Measurements from ENCODE around the gene GRB10.
A peak's percentile ranks its signal among the peaks of the same experiment; 100 is the strongest.

The GRB10 gene

GRCh38 chr7:50824882-50825281, 42.2 kb upstream of the GRB10 start:
- TF ChIP-seq CSDC2 (CRISPR knock-in tag; IDR thresholded peaks at IDR 0.05) (no peak), ARNTL (CRISPR knock-in tag; IDR thresholded peaks at IDR 0.05; ENCODE audit: borderline replicate concordance, low read depth) (no peak)
- no peak for ATAC-seq

- no peak for TF ChIP-seq ISL1 (CRISPR knock-in tag; IDR thresholded peaks at IDR 0.05)
- ATAC-seq = no peak
Measured at GRCh38 chr7:50822706-50823105, 40.0 kb upstream of the GRB10 start.

GRCh38 chr7:50822110-50822509, 39.4 kb upstream of the GRB10 start:
- TF ChIP-seq RARB (CRISPR knock-in tag; IDR thresholded peaks at IDR 0.05) (no peak), CREB5 (CRISPR knock-in tag; IDR thresholded peaks at IDR 0.05; ENCODE audit: low read depth) (no peak), ZC3H10 (CRISPR knock-in tag; IDR thresholded peaks at IDR 0.05) (no peak), GLIS3 (CRISPR knock-in tag; IDR thresholded peaks at IDR 0.05) (no peak), OSR1 (CRISPR knock-in tag; IDR thresholded peaks at IDR 0.05) (no peak), ESRRG (CRISPR knock-in tag; IDR thresholded peaks at IDR 0.05) (no peak), PPARA (CRISPR knock-in tag; IDR thresholded peaks at IDR 0.05; ENCODE audit: borderline replicate concordance) (no peak), CSDC2 (CRISPR knock-in tag; IDR thresholded peaks at IDR 0.05) (no peak), ISL1 (CRISPR knock-in tag; IDR thresholded peaks at IDR 0.05) (no peak), POU6F1 (CRISPR knock-in tag; IDR thresholded peaks at IDR 0.05; ENCODE audit: borderline replicate concordance, low read depth) (no peak), ZNF8 (CRISPR knock-in tag; IDR thresholded peaks at IDR 0.05) (no peak), SNAI2 (CRISPR knock-in tag; IDR thresholded peaks at IDR 0.05) (no peak), TOX (CRISPR knock-in tag; IDR thresholded peaks at IDR 0.05; ENCODE audit: borderline replicate concordance) (no peak), TSHZ2 (CRISPR knock-in tag; IDR thresholded peaks at IDR 0.05) (no peak), TCF4 (CRISPR knock-in tag; IDR thresholded peaks at IDR 0.05; ENCODE audit: borderline replicate concordance) (no peak)
- TF ChIP-seq, protein P1, sequence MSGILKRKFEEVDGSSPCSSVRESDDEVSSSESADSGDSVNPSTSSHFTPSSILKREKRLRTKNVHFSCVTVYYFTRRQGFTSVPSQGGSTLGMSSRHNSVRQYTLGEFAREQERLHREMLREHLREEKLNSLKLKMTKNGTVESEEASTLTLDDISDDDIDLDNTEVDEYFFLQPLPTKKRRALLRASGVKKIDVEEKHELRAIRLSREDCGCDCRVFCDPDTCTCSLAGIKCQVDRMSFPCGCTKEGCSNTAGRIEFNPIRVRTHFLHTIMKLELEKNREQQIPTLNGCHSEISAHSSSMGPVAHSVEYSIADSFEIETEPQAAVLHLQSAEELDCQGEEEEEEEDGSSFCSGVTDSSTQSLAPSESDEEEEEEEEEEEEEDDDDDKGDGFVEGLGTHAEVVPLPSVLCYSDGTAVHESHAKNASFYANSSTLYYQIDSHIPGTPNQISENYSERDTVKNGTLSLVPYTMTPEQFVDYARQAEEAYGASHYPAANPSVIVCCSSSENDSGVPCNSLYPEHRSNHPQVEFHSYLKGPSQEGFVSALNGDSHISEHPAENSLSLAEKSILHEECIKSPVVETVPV (CRISPR knock-in tag; IDR thresholded peaks at IDR 0.05) = no peak
- TF ChIP-seq, protein P2, sequence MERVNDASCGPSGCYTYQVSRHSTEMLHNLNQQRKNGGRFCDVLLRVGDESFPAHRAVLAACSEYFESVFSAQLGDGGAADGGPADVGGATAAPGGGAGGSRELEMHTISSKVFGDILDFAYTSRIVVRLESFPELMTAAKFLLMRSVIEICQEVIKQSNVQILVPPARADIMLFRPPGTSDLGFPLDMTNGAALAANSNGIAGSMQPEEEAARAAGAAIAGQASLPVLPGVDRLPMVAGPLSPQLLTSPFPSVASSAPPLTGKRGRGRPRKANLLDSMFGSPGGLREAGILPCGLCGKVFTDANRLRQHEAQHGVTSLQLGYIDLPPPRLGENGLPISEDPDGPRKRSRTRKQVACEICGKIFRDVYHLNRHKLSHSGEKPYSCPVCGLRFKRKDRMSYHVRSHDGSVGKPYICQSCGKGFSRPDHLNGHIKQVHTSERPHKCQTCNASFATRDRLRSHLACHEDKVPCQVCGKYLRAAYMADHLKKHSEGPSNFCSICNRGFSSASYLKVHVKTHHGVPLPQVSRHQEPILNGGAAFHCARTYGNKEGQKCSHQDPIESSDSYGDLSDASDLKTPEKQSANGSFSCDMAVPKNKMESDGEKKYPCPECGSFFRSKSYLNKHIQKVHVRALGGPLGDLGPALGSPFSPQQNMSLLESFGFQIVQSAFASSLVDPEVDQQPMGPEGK (CRISPR knock-in tag; IDR thresholded peaks at IDR 0.05; ENCODE audit: borderline replicate concordance) = no peak
- ATAC-seq = no peak

DNA sequence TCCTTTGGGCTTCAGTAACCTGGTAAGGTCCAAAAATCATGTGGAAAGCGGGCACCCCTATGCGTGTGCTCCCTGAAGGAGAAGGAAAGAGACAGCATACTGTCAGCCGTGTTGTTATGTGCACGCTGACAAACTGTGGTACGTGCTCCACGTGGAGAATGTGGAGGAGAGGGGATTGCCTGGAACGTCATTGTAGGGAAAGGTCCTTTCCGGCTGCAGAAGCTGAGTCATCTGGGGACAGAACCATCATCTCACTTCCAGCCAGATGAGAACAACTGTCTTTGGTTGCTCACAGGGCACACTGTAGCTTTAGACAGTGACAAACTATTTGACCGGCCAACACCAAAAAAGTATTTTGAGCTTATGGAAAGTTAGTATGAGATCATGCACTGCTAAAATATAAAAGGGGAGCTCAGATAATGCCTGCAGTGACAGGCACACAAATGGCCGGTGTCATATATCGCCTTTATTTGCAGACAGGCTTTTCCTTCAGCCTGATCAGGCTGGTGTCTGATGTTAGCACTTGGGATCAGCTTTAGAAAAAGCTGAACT, 38.8 kb upstream of the GRB10 start:
- peak; percentile 32; the same call in 2 of the 3 replicates for ATAC-seq
- TF ChIP-seq PPARA (CRISPR knock-in tag; IDR thresholded peaks at IDR 0.05; ENCODE audit: borderline replicate concordance) (no peak), GLIS3 (CRISPR knock-in tag; IDR thresholded peaks at IDR 0.05) (no peak), SNAI2 (CRISPR knock-in tag; IDR thresholded peaks at IDR 0.05) (no peak), ZNF565 (CRISPR knock-in tag; conservative IDR thresholded peaks at IDR 0.05; ENCODE audit: low read depth) (no peak), BACH2 (CRISPR knock-in tag; IDR thresholded peaks at IDR 0.05; ENCODE audit: borderline replicate concordance) (no peak), ZNF8 (CRISPR knock-in tag; IDR thresholded peaks at IDR 0.05) (no peak), ZFP3 (CRISPR knock-in tag; IDR thresholded peaks at IDR 0.05) (no peak), TCF4 (CRISPR knock-in tag; IDR thresholded peaks at IDR 0.05; ENCODE audit: borderline replicate concordance) (no peak), POU6F1 (CRISPR knock-in tag; IDR thresholded peaks at IDR 0.05; ENCODE audit: borderline replicate concordance, low read depth) (no peak)
- TF ChIP-seq, protein P2 (CRISPR knock-in tag; IDR thresholded peaks at IDR 0.05; ENCODE audit: borderline replicate concordance) = no peak
